ENCODE measurements around the gene ITPR3.

Gene ITPR3

GRCh38 chr6:33620856-33621710 is at the start of gene ITPR3:
TSS of gene ITPR3 (plus strand) at chr6:33621322. CDS start at chr6:33621603, 281 bp downstream.
- peaks cover 3% of the 10 kb centered on the region for H3K4me1 ChIP-seq (ENCODE audit: control insufficient read depth, insufficient read depth, low read length)
- peaks cover 9% of the 10 kb centered on the region for H3K27me3 ChIP-seq (ENCODE audit: control insufficient read depth, insufficient read depth, low read length)
- peak within 1 kb of the TSS; percentile 86 for H3K4me3 ChIP-seq (ENCODE audit: low read length)
- H3K36me3 ChIP-seq (ENCODE audit: control insufficient read depth, insufficient read depth, low read length) = no peaks in the 10 kb centered on the region
- H3K27ac ChIP-seq (ENCODE audit: low read depth, low read length) = peak within 1 kb of the TSS; percentile 43
- H3K9ac ChIP-seq (ENCODE audit: low read length) = peak within 1 kb of the TSS; percentile 92

- peak overlapping the region; percentile 70 for H3K9ac ChIP-seq (ENCODE audit: low read length)
- no peaks in the 10 kb centered on the region for H3K27me3 ChIP-seq (ENCODE audit: control insufficient read depth, insufficient read depth, low read length)
- H3K4me1 ChIP-seq (ENCODE audit: control insufficient read depth, insufficient read depth, low read length) = no peaks in the 10 kb centered on the region
Measured at GRCh38 chr6:33571637-33572316, 49.3 kb upstream of the ITPR3 start.

GRCh38 chr6:33575211-33575610 is 45.9 kb upstream of the ITPR3 start:
- H3K36me3 ChIP-seq (ENCODE audit: control insufficient read depth, insufficient read depth, low read length) = peaks cover 23% of the 10 kb centered on the region
- no peak overlapping the region for H3K27ac ChIP-seq (ENCODE audit: low read depth, low read length)
- no peaks in the 10 kb centered on the region for H3K27me3 ChIP-seq (ENCODE audit: control insufficient read depth, insufficient read depth, low read length)
- peaks cover 3% of the 10 kb centered on the region for H3K4me1 ChIP-seq (ENCODE audit: control insufficient read depth, insufficient read depth, low read length)
- no peak overlapping the region for H3K9ac ChIP-seq (ENCODE audit: low read length)
- H3K4me3 ChIP-seq (ENCODE audit: low read length) = no peak overlapping the region

More at GRCh38 chr6:33571637-33572316, 49.3 kb upstream of the ITPR3 start:
- peak overlapping the region; percentile 70 for H3K4me3 ChIP-seq (ENCODE audit: low read length)
- peaks cover 21% of the 10 kb centered on the region for H3K36me3 ChIP-seq (ENCODE audit: control insufficient read depth, insufficient read depth, low read length)
- H3K27ac ChIP-seq (ENCODE audit: low read depth, low read length) = peak overlapping the region; percentile 84

GRCh38 chr6:33576668-33577067 is 44.5 kb upstream of the ITPR3 start:
- Histone ChIP-seq H3K4me1 (ENCODE audit: control insufficient read depth, insufficient read depth, low read length) (peaks cover 5% of the 10 kb centered on the region), H3K36me3 (ENCODE audit: control insufficient read depth, insufficient read depth, low read length) (peaks cover 23% of the 10 kb centered on the region), H3K27ac (ENCODE audit: low read depth, low read length) (no peak overlapping the region), H3K4me3 (ENCODE audit: low read length) (no peak overlapping the region), H3K9ac (ENCODE audit: low read length) (no peak overlapping the region), H3K27me3 (ENCODE audit: control insufficient read depth, insufficient read depth, low read length) (no peaks in the 10 kb centered on the region)

GRCh38 chr6:33577106-33577535 is 44.0 kb upstream of the ITPR3 start:
- H3K27me3 ChIP-seq (ENCODE audit: control insufficient read depth, insufficient read depth, low read length) = no peaks in the 10 kb centered on the region
- H3K4me3 ChIP-seq (ENCODE audit: low read length) = peak overlapping the region; percentile 49
- H3K4me1 ChIP-seq (ENCODE audit: control insufficient read depth, insufficient read depth, low read length) = peaks cover 5% of the 10 kb centered on the region
- peaks cover 23% of the 10 kb centered on the region for H3K36me3 ChIP-seq (ENCODE audit: control insufficient read depth, insufficient read depth, low read length)
- H3K27ac ChIP-seq (ENCODE audit: low read depth, low read length) = no peak overlapping the region
- H3K9ac ChIP-seq (ENCODE audit: low read length) = no peak overlapping the region

- Histone ChIP-seq H3K27ac (ENCODE audit: low read depth, low read length) (no peak overlapping the region), H3K4me3 (ENCODE audit: low read length) (peak overlapping the region; percentile 49), H3K27me3 (ENCODE audit: control insufficient read depth, insufficient read depth, low read length) (no peaks in the 10 kb centered on the region), H3K4me1 (ENCODE audit: control insufficient read depth, insufficient read depth, low read length) (peaks cover 5% of the 10 kb centered on the region), H3K9ac (ENCODE audit: low read length) (no peak overlapping the region), H3K36me3 (ENCODE audit: control insufficient read depth, insufficient read depth, low read length) (peaks cover 23% of the 10 kb centered on the region)
Measured at GRCh38 chr6:33577718-33578117, 43.4 kb upstream of the ITPR3 start.

GRCh38 chr6:33578164-33578563 is 43.0 kb upstream of the ITPR3 start:
- Histone ChIP-seq H3K9ac (ENCODE audit: low read length) (peak overlapping the region; percentile 0), H3K36me3 (ENCODE audit: control insufficient read depth, insufficient read depth, low read length) (peaks cover 23% of the 10 kb centered on the region), H3K4me3 (ENCODE audit: low read length) (peak overlapping the region; percentile 85), H3K4me1 (ENCODE audit: control insufficient read depth, insufficient read depth, low read length) (peaks cover 5% of the 10 kb centered on the region), H3K27me3 (ENCODE audit: control insufficient read depth, insufficient read depth, low read length) (no peaks in the 10 kb centered on the region), H3K27ac (ENCODE audit: low read depth, low read length) (no peak overlapping the region)

GRCh38 chr6:33578588-33579011 is 42.5 kb upstream of the ITPR3 start:
- Histone ChIP-seq H3K9ac (ENCODE audit: low read length) (peak overlapping the region; percentile 0), H3K27me3 (ENCODE audit: control insufficient read depth, insufficient read depth, low read length) (no peaks in the 10 kb centered on the region), H3K4me1 (ENCODE audit: control insufficient read depth, insufficient read depth, low read length) (peaks cover 5% of the 10 kb centered on the region), H3K36me3 (ENCODE audit: control insufficient read depth, insufficient read depth, low read length) (peaks cover 23% of the 10 kb centered on the region), H3K4me3 (ENCODE audit: low read length) (peak overlapping the region; percentile 85), H3K27ac (ENCODE audit: low read depth, low read length) (no peak overlapping the region)

GRCh38 chr6:33579828-33580714 is 41.1 kb upstream of the ITPR3 start, which contains the start of gene BAK1:
TSS of gene BAK1 (minus strand) at chr6:33580276. CDS start at chr6:33577604, 2,672 bp downstream.
- no peaks in the 10 kb centered on the region for H3K27me3 ChIP-seq (ENCODE audit: control insufficient read depth, insufficient read depth, low read length)

GRCh38 chr6:33581186-33581585 is 39.9 kb upstream of the ITPR3 start:
- Histone ChIP-seq H3K27ac (ENCODE audit: low read depth, low read length) (no peak overlapping the region), H3K4me1 (ENCODE audit: control insufficient read depth, insufficient read depth, low read length) (peaks cover 5% of the 10 kb centered on the region), H3K27me3 (ENCODE audit: control insufficient read depth, insufficient read depth, low read length) (no peaks in the 10 kb centered on the region), H3K36me3 (ENCODE audit: control insufficient read depth, insufficient read depth, low read length) (peaks cover 3% of the 10 kb centered on the region), H3K4me3 (ENCODE audit: low read length) (no peak overlapping the region), H3K9ac (ENCODE audit: low read length) (no peak overlapping the region)

More at GRCh38 chr6:33579828-33580714, 41.1 kb upstream of the ITPR3 start, which contains the start of gene BAK1:
- Histone ChIP-seq H3K9ac (ENCODE audit: low read length) (peak within 1 kb of the TSS; percentile 96), H3K27ac (ENCODE audit: low read depth, low read length) (peak within 1 kb of the TSS; percentile 76), H3K4me3 (ENCODE audit: low read length) (peak within 1 kb of the TSS; percentile 85), H3K4me1 (ENCODE audit: control insufficient read depth, insufficient read depth, low read length) (peaks cover 5% of the 10 kb centered on the region), H3K36me3 (ENCODE audit: control insufficient read depth, insufficient read depth, low read length) (peaks cover 11% of the 10 kb centered on the region)

GRCh38 chr6:33583591-33584155 is 37.4 kb upstream of the ITPR3 start:
- H3K4me1 ChIP-seq (ENCODE audit: control insufficient read depth, insufficient read depth, low read length) = peaks cover 5% of the 10 kb centered on the region
- H3K27ac ChIP-seq (ENCODE audit: low read depth, low read length) = no peak overlapping the region
- no peak overlapping the region for H3K9ac ChIP-seq (ENCODE audit: low read length)
- H3K27me3 ChIP-seq (ENCODE audit: control insufficient read depth, insufficient read depth, low read length) = no peaks in the 10 kb centered on the region
- H3K4me3 ChIP-seq (ENCODE audit: low read length) = no peak overlapping the region
- H3K36me3 ChIP-seq (ENCODE audit: control insufficient read depth, insufficient read depth, low read length) = no peaks in the 10 kb centered on the region
